Measurements from ENCODE around the gene TRAF6.
"Not testable (repeated sequence)": the region's sequence is repeated elsewhere in the genome, so short reads cannot be mapped to it uniquely, and the experiment has no call there.

Gene TRAF6, protein sequence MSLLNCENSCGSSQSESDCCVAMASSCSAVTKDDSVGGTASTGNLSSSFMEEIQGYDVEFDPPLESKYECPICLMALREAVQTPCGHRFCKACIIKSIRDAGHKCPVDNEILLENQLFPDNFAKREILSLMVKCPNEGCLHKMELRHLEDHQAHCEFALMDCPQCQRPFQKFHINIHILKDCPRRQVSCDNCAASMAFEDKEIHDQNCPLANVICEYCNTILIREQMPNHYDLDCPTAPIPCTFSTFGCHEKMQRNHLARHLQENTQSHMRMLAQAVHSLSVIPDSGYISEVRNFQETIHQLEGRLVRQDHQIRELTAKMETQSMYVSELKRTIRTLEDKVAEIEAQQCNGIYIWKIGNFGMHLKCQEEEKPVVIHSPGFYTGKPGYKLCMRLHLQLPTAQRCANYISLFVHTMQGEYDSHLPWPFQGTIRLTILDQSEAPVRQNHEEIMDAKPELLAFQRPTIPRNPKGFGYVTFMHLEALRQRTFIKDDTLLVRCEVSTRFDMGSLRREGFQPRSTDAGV

DNA sequence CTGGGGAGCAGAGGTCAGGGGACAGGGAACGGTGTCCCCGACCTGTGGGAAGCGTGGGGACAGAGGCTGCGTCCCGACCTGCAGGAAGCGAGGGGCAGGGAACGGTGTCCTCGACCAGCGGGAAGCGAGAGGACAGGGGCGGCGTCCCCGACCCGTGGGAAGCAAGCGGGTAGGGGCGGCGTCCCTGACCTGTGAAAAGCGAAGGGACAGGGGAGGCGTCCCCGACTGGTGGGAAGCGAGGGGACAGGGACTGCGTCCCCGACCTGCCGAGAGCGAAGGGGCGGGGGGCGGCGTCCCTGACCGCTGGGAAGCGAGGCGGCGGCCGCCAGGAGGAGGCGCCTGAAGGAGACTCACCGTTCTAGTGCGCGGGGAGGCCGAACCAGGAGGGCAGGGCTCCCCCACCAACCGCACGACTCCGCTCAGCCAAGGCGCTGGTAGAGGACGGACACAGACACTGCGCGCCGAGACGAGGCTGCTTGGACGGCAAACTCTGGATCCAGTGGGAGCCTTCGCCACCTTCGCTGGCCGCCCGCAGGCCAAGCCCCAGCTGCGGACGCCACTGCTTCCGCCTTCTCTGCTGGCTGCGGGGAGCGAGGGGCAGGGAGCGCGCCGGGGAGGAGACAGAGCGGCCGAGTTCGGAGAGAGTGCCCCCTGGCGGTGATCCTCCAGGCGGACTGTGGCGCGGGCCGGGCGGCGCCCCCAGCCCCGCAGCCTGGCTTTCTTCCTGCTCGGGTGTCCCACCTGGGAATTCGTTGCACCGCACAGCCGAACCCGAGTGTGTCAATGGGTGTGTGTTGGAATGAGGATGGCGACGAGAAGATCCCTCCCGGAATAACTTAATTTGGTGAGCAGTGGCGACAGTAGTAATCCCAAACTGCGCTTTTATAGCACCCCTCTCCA is at the start of gene TRAF6:
TSS of gene TRAF6 (minus strand) at position 579 of the 900 bp plus-strand sequence. CDS start 8,757 bp downstream, outside the sequence.
- DNase-seq (ENCODE audit: low spot score): peak; percentile 94

DNA sequence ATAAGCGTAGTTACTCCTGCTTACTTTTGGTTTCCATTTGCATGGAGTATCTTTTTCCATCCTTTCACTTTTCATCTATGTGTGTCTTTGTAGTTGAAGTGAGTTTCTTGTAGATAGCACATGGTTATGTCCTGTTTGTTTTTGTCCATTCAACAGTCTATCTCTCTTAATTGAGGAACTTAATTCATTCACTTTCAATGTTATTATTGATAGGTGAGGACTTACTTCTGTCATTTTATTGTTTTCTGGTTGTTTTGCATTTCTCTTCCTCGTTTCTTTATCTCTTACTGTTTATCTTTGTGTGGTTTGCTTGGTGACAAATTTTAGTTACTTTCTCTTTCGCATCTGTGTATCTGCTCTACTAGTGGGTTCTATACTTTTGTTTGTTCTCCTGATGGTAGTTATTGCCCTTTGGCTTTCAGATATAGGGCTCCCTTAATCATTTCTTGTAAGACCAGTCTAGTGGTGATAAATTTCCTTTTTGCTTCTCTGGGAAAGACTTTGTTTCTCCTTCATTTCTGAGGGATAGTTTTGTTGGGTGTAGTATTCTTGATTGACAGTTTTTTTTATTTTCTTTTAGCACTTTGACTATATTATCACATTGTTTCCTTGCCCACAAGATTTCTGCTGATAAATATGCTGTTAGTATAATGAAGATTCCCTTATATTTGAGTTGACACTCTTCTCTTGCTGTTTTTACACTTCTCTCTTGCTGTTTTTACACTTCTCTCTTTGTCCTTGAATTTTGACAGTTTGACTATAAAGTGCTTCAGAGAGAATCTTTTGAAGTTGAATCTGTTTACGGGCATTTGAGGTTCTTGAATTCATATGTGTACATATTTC is 48.7 kb upstream of the TRAF6 start:
- DNase-seq (ENCODE audit: low spot score): no peak

DNA sequence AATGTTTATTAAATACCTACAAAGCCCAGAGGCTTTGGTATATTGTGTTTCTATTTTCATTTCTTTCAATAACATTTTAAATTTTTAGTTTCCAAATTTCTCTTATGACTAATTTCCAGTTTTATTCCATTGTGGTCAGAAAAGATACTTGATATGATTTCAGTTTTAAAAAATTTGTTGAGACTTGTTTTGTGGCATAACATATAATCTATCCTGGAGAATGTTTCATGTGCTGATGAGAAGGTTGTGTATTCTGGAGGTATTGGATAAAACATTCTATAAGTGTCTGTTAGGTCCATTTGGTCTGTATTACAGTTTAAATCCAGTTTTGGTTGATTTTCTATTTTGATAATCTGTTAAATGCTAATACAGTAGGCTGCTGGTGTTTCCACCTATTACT is 47.9 kb upstream of the TRAF6 start:
- no peak for DNase-seq (ENCODE audit: low spot score)

DNA sequence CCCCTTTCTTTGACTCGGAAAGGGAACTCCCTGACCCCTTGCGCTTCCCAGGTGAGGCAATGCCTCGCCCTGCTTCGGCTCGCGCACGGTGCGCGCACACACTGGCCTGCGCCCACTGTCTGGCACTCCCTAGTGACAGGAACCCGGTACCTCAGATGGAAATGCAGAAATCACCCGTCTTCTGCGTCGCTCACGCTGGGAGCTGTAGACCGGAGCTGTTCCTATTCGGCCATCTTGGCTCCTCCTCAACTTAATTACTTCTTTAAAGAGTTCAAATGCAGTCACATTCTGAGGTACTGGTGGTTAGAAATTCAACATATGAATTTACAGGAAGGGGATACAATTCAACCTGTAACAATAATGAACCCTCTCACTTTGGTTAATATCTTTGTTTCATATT is 47.3 kb upstream of the TRAF6 start:
- DNase-seq (ENCODE audit: low spot score): not testable (repeated sequence)

DNA sequence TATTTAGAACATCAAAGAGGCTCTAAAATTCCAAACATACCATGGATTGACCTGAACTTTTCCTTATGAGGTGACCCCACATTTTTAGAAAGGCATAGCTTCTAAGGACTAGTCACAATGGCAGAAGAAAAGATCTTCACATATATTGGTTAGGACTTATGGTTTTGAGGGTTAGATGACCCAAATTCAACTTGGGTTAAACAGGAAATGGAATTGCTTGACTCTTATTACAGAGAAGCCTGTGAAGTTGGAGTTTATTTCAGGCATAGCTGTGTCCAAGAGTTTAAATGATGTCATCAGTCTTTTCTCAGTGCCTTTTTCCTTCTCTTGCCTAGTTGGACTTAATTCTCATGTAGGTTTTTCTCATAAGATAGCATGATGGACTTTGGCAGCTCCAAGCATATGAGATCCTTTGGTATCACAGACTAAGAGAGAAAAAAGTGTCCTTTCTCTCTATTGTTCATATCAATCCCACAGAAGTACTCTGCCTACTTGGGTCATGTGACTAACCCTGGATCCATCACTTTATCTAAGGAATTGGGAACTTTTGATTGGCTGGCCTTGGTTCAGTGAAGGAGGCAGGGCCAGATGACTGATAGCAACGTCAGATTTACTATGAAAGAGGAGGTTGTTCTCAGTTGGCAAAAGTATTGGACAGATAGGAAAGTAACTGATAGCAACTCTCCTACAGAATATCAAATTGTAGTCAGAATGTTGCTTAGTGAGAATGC is 40.5 kb upstream of the TRAF6 start:
- no peak for DNase-seq (ENCODE audit: low spot score)

DNA sequence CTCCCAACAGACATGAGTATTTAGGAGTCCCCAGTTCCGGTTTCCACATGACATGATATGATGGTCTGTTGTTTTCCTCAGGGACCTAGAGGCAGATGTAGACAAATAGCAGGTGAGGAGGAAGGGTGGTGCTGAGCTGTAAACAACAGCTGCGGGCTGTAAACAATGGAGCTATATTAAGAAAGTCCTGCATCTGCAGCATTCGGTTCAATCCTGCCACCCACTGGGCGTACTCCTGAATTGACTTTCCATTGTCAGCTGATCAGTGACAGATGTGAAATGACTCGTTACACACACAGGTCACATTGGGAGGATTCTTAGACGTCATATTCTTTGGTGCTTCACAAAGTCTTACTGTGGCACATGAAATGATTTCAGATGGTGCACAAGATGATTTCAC is 30.9 kb upstream of the TRAF6 start:
- DNase-seq (ENCODE audit: low spot score): peak; percentile 64

DNA sequence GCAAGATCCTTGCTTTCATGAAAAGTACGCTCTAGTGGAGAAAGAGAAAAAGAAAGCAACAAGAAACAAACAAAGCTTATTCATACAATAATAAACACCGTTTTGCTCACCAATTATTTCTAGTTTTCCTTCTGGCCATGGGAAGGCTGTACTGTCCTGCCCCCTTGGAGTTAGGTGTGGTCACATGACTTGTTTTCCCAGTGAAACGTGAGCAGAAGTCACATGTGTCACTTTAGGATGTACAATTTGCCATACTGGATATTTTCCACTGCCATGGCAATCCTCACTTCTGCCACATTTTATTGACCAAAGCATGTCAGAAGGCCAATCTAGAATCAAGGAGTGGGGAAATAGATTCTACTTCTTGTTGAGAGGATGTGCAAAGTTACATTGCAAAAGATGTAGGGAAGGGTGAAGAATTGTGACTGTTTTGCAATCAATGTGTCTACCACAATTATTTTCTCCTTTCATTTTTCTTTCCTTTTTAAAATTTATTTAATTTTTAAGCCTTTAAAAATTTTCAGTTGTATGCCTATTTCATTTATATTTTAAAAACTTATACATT is 24.3 kb upstream of the TRAF6 start:
- DNase-seq (ENCODE audit: low spot score): no peak

DNA sequence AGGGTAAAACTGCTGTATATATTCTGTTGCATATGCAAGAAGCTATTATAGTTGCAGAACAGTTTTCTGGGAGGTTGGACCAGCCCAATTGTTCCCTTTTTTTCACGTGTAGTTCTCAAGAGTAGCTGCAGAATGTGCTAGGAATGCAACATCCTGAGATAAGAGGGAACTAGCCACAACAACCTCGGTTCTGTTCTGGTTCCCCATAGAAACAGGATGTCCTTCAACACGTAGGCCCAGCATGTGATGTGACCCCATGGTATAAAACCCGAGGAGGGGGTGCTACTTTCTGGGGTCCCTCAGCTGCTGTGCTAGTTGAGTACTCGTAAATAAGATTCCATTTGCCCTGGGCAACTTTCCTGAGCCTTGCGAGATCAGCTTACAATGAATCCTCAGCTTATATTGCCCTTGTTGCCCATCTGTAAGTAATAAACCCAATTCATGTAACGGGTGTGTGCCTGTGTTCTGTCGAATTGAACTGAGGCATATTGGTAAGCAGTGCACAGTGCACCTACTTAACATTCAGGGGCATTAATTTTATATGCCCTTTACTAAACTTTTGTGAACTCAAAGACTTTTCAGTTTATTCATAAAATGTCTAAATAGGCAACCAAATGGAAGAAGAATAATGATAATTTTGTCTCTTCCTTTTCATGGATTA is 23.0 kb upstream of the TRAF6 start:
- DNase-seq (ENCODE audit: low spot score): no peak

DNA sequence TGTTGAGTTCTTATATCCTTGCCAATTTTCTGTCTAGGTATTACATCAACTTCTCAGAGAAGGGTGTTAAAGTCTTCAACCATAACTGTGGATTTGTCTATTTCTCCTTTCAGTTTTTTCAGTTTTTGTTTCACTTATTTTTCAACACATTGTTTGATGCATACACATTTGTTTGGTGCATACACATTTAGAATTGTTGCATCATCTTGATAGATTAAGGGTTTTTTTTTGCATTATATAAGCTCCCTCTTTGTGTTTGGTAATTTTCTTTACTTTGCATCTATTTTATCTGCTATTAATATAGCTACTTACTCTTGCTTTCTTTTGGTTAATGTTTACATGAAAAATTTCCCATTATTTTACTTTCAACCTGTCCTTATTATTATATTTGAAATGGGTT is 20.8 kb upstream of the TRAF6 start:
- no peak for DNase-seq (ENCODE audit: low spot score)

DNA sequence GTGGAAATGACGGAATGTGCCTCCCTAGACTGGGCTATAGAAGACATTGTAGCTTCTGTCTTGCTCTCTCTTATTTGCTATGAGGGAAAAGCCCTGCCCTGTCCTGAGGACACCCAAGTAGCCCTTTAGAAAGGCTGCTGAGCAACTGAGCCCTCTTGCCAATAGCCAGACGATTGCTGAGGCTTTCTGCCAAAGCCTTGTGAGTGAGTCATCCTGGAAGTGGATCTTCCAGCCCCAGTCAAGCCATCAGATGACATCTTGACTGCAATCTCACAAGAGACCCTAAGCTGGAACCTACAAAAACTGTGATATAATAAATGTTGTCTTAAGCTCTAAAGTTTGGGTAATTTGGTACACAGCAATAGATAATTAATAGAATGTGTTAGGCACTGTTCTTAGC is 3.9 kb upstream of the TRAF6 start:
- DNase-seq (ENCODE audit: low spot score): no peak

DNA sequence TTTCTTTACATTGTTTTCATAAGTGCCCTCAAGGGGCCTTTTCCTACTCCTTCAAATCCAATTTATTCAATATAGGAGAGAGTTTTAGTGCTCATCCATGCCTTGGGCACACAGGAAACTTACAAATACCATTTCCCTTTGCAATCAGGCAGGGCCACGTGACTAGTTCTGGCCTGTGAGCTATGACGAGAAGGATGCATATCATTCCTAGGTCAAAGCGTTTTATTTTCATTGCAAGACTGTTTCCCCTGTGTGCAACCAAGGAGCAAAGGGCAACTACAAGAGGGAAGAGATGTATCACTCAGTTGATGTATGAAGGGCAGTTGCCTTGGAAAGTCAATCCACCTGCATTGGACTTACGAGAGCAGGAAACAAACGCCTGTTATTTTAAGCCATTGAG is 1.9 kb upstream of the TRAF6 start:
- DNase-seq (ENCODE audit: low spot score): no peak

DNA sequence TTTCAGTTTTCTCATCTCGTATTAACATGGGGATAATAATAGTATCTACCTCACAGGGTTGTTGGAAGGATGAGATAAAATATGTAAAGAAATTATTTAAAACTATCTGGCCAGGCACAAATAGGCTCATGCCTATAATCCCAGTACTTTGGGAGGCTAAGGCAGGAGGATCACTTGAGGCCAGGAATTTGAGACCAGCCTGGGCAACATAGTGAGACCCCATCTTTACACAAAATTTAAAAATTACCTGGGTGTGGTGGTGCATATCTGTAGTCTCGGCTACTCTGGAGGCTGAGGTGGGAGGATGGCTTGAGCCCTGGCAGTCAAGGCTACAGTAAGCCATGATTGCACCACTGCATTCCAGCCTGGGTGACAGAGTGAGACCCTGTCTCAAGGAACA is 990 bp upstream of the TRAF6 start:
- not testable (repeated sequence) for DNase-seq (ENCODE audit: low spot score)

DNA sequence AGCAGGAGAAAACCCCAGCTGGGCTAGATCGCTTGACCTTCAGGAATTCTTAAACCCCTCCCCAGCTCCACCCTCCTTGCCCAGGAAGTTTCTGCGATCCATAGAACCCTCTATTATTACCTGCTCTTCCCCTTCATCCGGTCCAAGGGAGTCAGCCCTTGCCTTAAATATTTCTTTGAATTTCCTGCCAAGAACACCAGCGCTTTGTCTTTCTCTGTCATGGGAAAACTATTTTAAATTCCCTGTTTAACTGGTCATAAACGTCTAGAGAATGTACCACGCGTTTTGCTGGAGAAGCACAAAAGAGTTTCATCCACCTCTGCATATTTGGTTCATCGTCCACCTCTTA is 496 bp upstream of the TRAF6 start:
- peak; percentile 29 for DNase-seq (ENCODE audit: low spot score)

DNA sequence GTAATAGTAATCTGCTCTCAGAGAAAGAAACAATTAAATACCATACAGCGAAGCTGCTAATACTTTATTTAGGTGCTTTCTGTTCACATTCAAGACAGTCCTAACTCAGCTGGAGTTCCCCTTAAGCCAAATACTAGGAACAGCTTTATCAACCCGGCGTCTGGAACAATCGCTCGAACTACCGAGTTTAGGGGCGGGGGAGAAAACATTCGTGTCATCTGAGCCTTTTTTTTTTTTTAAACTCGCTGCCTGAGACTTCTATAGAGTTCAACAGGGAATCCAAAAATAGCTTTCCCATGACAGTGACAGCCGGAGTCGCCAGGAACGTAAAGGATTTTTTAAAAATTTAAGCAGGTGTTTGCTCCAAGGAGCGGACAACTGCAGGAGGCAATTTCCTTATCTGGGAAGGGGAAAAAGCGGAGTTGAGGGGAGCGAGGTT is 852 bp downstream of the TRAF6 start:
- peak; percentile 15 for DNase-seq (ENCODE audit: low spot score)

DNA sequence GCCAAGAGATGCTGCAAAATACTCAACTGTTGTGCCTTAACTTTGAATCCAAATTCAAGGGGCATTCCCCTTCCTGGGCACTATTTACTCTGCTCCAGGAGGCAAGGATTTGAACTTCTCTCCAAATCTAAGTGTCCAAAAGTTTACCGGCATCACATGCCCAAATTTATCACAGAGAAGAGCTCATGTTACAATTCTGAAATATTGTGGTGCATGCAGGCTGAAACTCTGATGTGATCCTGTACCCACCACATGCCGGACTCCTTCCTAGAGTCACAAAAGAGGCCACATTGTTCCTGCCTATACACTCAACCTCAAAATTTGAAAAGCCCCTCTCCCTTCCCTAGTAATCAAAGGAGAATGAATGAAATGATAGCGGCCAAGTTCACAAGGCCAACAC is 1.3 kb downstream of the TRAF6 start:
- DNase-seq (ENCODE audit: low spot score): no peak

DNA sequence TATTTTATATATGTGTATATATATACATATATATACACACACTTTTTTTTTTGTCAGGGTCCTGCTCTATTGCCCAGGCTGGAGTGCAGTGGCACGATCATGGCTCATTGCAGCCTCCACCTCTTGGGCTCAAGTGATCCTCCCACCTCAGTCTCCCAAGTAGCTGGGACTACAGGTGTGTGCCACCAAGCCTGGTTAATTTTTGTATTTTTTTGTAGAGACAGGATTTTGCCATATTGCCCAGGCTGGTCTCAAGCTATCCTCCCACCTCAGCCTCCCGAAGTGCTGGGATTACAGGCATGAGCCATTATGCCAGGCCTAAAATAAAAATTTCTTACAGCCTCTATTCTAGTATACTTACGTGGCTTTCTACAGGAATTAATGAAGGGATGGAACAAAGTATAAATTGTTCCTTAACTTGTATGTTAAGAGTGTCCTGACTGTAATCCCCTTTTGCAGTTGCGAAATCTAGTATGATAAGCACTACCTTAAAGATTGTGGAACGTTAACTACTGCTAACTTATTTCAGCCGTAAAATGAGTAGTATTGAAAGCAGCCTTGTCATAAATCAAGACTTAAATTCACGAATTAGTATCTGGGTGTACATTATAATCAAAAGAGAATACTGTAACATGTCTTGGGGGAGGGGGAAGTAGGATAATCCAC is 2.1 kb downstream of the TRAF6 start:
- DNase-seq (ENCODE audit: low spot score): no peak

DNA sequence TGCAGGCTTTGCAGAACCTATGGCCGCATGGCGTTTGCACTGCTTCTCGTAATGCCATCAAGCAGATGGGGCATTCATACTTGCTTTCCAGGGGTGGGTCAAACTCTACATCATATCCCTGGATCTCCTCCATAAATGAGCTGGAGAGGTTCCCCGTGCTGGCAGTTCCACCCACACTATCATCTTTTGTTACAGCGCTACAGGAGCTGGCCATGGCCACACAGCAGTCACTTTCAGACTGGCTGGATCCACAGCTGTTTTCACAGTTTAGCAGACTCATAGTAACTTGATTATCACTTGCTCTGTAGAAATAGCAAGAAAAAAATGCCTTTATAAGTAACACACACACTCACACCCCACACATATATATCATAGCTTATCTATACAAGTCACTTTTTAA is 8.8 kb downstream of the TRAF6 start:
- no peak for DNase-seq (ENCODE audit: low spot score)

DNA sequence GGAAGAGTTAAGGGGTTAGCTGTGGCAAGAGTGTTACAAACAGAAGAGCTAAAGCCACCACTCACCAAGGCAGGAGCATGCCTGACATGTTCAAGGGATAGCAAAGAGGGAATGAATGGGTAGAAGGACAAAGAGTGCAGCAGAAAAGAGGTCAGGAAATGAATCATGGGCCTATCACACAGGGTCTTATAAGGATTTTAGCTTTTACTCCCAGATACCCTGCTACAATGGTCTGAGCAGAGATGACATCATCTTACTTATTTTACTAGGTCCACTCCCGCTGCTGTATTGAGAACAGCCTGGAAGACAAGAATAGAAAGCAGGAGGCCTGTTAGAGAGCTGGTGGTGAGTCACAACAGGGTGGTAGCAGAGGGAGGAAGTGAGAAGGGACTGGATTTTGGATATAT is 9.8 kb downstream of the TRAF6 start:
- peak; percentile 77 for DNase-seq (ENCODE audit: low spot score)

DNA sequence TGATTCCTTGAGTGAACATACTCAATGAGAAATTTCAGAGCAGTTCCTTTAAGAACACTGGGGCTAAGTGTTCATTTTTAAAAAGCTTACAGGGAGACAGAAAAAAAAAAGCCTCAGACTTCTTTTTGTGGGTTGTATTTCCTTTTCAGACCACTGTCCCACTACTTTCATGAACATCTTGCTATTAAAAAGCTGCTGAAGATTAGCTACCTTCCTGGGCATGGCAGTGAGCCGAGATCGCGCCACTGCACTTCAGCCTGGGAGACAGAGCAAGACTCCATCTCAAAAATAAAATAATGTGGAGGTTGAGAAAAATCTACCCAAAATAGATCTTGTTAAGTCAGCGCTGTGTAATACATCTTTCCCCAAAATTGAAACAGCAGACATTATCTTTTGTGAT is 10.8 kb downstream of the TRAF6 start:
- no peak for DNase-seq (ENCODE audit: low spot score)

DNA sequence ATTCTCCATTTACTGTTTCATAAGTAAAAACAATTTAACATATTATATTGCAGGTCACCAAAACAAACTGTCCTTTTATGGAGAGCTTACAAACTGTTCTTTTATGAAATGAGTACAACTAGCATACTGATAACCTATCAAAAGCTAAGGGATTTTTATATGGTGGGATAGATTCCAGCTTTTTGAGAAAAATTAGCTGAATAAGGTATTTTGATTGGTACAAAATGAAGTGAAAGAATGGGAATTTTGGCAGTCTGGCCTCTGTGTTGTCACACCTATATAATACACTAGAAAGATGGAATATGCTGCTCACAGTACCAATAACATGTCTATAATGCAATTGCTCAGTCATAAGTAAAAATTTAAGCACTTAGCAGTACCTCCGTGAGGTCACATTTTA is 11.4 kb downstream of the TRAF6 start:
- no peak for DNase-seq (ENCODE audit: low spot score)
